ENCODE data around the gene SUDS3.

SUDS3 gene

GRCh38 chr12:118459110-118459509 is 82.8 kb downstream of the SUDS3 start:
- no peak for DNase-seq

GRCh38 chr12:118463677-118464076 is 87.3 kb downstream of the SUDS3 start:
- DNase-seq: no peak

DNA sequence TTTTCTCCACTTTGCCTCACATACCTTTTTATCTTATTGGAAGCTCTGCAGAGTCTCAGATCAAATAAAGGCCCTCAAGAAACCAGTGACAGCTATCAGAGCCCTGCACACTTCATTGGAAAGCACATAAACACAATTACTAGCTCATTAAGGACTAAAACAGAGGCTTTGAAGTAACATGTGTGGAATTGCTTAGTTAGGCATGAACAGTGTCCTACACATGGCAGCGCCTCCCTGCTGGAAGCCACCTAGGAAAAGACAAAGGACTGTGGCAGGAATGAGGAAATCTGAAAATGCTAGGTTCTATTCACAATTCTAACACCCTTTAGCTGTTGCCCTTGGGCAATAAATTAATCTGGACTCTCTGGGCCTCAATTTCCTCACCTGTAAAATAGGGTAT is 89.4 kb downstream of the SUDS3 start:
- DNase-seq: no peak

Data from activated CD8-positive, alpha-beta memory T cell treated with anti-CD3 and anti-CD28 coated beads, Interleukin-2, amount 50 U/mL, for 48 hours (primary cell).